ENCODE measurements around the gene RNF32. TPM values are rescaled to one million over a fixed set of nuclear protein-coding genes. Genes with fewer than 3 reads are reported as not detected.

Gene RNF32
- total RNA-seq (2014; rRNA removed; shearing (Covaris generic); ENCODE audit: low replicate concordance), result 1.8 and 5.2 TPM in 2 replicates

- Histone ChIP-seq H3K9me3 (no peaks in the 10 kb centered on the region), H3K4me3 (peak within 1 kb of the TSS; percentile 86), H3K27me3 (no peaks in the 10 kb centered on the region), H3K36me3 (no peaks in the 10 kb centered on the region)
- peak; percentile 91 for DNase-seq
Measured at GRCh38 chr7:156640257-156640948, at the start of gene RNF32. TSS of gene RNF32 (plus strand) at chr7:156640774. CDS start at chr7:156643878, 3,104 bp downstream.

GRCh38 chr7:156592155-156592884 is 48.3 kb upstream of the RNF32 start:
- H3K4me3 ChIP-seq, result no peak overlapping the region
- no peaks in the 10 kb centered on the region for H3K27me3 ChIP-seq
- no peak for DNase-seq
- H3K9me3 ChIP-seq, result no peaks in the 10 kb centered on the region
- H3K36me3 ChIP-seq, result no peaks in the 10 kb centered on the region

GRCh38 chr7:156594283-156595080 is 46.1 kb upstream of the RNF32 start:
- Histone ChIP-seq H3K27me3 (no peaks in the 10 kb centered on the region), H3K4me3 (no peak overlapping the region), H3K9me3 (no peaks in the 10 kb centered on the region), H3K36me3 (no peaks in the 10 kb centered on the region)
- no peak for DNase-seq

- no peaks in the 10 kb centered on the region for H3K36me3 ChIP-seq
- H3K9me3 ChIP-seq, result no peaks in the 10 kb centered on the region
- no peak overlapping the region for H3K4me3 ChIP-seq
- no peaks in the 10 kb centered on the region for H3K27me3 ChIP-seq
- DNase-seq, result no peak
Measured at GRCh38 chr7:156600496-156600895, 40.1 kb upstream of the RNF32 start.

GRCh38 chr7:156602283-156602682 is 38.3 kb upstream of the RNF32 start:
- Histone ChIP-seq H3K4me3 (no peak overlapping the region), H3K27me3 (no peaks in the 10 kb centered on the region), H3K9me3 (no peaks in the 10 kb centered on the region), H3K36me3 (no peaks in the 10 kb centered on the region)
- no peak for DNase-seq

GRCh38 chr7:156603011-156603410 is 37.6 kb upstream of the RNF32 start:
- no peaks in the 10 kb centered on the region for H3K9me3 ChIP-seq
- DNase-seq, result no peak
- H3K36me3 ChIP-seq, result no peaks in the 10 kb centered on the region
- no peak overlapping the region for H3K4me3 ChIP-seq
- H3K27me3 ChIP-seq, result no peaks in the 10 kb centered on the region

GRCh38 chr7:156603629-156604028 is 36.9 kb upstream of the RNF32 start:
- Histone ChIP-seq H3K27me3 (no peaks in the 10 kb centered on the region), H3K9me3 (no peaks in the 10 kb centered on the region), H3K36me3 (no peaks in the 10 kb centered on the region), H3K4me3 (no peak overlapping the region)
- DNase-seq, result no peak

- Histone ChIP-seq H3K27me3 (no peaks in the 10 kb centered on the region), H3K9me3 (no peaks in the 10 kb centered on the region), H3K4me3 (no peak overlapping the region), H3K36me3 (no peaks in the 10 kb centered on the region)
- DNase-seq, result peak; percentile 12
Measured at GRCh38 chr7:156604311-156604710, 36.3 kb upstream of the RNF32 start.

- Histone ChIP-seq H3K36me3 (no peaks in the 10 kb centered on the region), H3K9me3 (no peaks in the 10 kb centered on the region), H3K4me3 (no peak overlapping the region), H3K27me3 (no peaks in the 10 kb centered on the region)
- no peak for DNase-seq
Measured at GRCh38 chr7:156604836-156605695, 35.5 kb upstream of the RNF32 start.

- no peaks in the 10 kb centered on the region for H3K36me3 ChIP-seq
- H3K4me3 ChIP-seq, result no peak overlapping the region
- no peaks in the 10 kb centered on the region for H3K27me3 ChIP-seq
- no peak for DNase-seq
- H3K9me3 ChIP-seq, result no peaks in the 10 kb centered on the region
Measured at GRCh38 chr7:156606135-156606534, 34.4 kb upstream of the RNF32 start.

- Histone ChIP-seq H3K27me3 (no peaks in the 10 kb centered on the region), H3K9me3 (no peaks in the 10 kb centered on the region), H3K36me3 (no peaks in the 10 kb centered on the region), H3K4me3 (no peak overlapping the region)
- DNase-seq, result no peak
Measured at GRCh38 chr7:156606691-156607331, 33.8 kb upstream of the RNF32 start.

GRCh38 chr7:156607332-156608172 is 33.0 kb upstream of the RNF32 start:
- H3K36me3 ChIP-seq, result no peaks in the 10 kb centered on the region
- H3K4me3 ChIP-seq, result no peak overlapping the region
- no peak for DNase-seq
- no peaks in the 10 kb centered on the region for H3K9me3 ChIP-seq
- no peaks in the 10 kb centered on the region for H3K27me3 ChIP-seq

GRCh38 chr7:156608173-156608478 is 32.4 kb upstream of the RNF32 start:
- H3K4me3 ChIP-seq, result no peak overlapping the region
- no peaks in the 10 kb centered on the region for H3K36me3 ChIP-seq
- no peak for DNase-seq
- H3K9me3 ChIP-seq, result no peaks in the 10 kb centered on the region
- H3K27me3 ChIP-seq, result no peaks in the 10 kb centered on the region

- Histone ChIP-seq H3K27me3 (no peaks in the 10 kb centered on the region), H3K4me3 (no peak overlapping the region), H3K9me3 (no peaks in the 10 kb centered on the region), H3K36me3 (no peaks in the 10 kb centered on the region)
- DNase-seq, result no peak
Measured at GRCh38 chr7:156609010-156609877, 31.3 kb upstream of the RNF32 start.

- no peaks in the 10 kb centered on the region for H3K36me3 ChIP-seq
- H3K27me3 ChIP-seq, result no peaks in the 10 kb centered on the region
- no peaks in the 10 kb centered on the region for H3K9me3 ChIP-seq
- H3K4me3 ChIP-seq, result no peak overlapping the region
- DNase-seq, result no peak
Measured at GRCh38 chr7:156610130-156610529, 30.4 kb upstream of the RNF32 start.
